HEK293 (cell line): ENCODE data around the gene SYNPO.
A peak's percentile ranks its signal among the peaks of the same experiment; 100 is the strongest.

ENCODE experiments used
- CTCF ChIA-PET: fragments of 350-600 bp; formaldehyde crosslinking; extraction: SDS; loops from one replicate; lab custom pipeline; 2021; ENCODE audit warnings: antibody characterized with exemption; lab: Yijun Ruan, JAX
- POLR2A ChIA-PET: fragments of 300-600 bp; formaldehyde crosslinking; extraction: SDS; loops from one replicate; lab custom pipeline; 2020; ENCODE audit warnings: antibody characterized with exemption, inconsistent platforms; lab: Yijun Ruan, JAX
- H3K27ac ChIP-seq: fragments of 200-500 bp; sonication (Bioruptor generic); 2 replicates; pipeline ENCODE4 v1.5.1; 2014; ENCODE audit warnings: low read depth, low read length, control low read depth, inconsistent platforms; ENCODE audit errors: extremely low read depth
- H3K36me3 ChIP-seq, 2 experiments: fragments of 200-500 bp in 1 of 2; sonication (Bioruptor generic) in 1 of 2; 1 replicate in 1 of 2; 2 replicates in 1 of 2; pipeline ENCODE4 v1.5.1; 2014 to 2017; ENCODE audit warnings: inconsistent platforms in 2 of 2, low read length in 2 of 2; ENCODE audit not compliant: control insufficient read depth in 2 of 2, insufficient read depth in 1 of 2
- H3K4me1 ChIP-seq: fragments of 200-500 bp; sonication (Bioruptor generic); 2 replicates; pipeline ENCODE4 v1.5.1; 2014; ENCODE audit warnings: mild to moderate bottlenecking, low read length, inconsistent platforms; ENCODE audit not compliant: control insufficient read depth, insufficient read depth
- H3K4me3 ChIP-seq: 2 replicates; pipeline ENCODE4 v1.5.1; 2011; ENCODE audit warnings: low read depth, mild to moderate bottlenecking, control low read depth, low read length, moderate library complexity
- H3K9me3 ChIP-seq: fragments of 200-500 bp; sonication (Bioruptor generic); 2 replicates; pipeline ENCODE4 v1.5.1; 2014; ENCODE audit warnings: low read depth, low read length, inconsistent platforms; ENCODE audit not compliant: control insufficient read depth, insufficient read depth
- FEZF1 ChIP-seq: fragments of 450-650 bp; formaldehyde crosslinking; IDR thresholded peaks from 2 replicates; pipeline ENCODE4 v1.5.1; 2016; ENCODE audit warnings: missing biosample characterization, missing genetic modification characterization
- HOXA7 ChIP-seq: sonication (generic); formaldehyde crosslinking; IDR thresholded peaks from 2 replicates; pipeline ENCODE4 v1.8.1; 2022; ENCODE audit warnings: missing genetic modification reagents, borderline replicate concordance
- KLF16 ChIP-seq: fragments of 450-650 bp; formaldehyde crosslinking; IDR thresholded peaks from 2 replicates; pipeline ENCODE4 v1.5.1; 2017; ENCODE audit warnings: missing biosample characterization, missing genetic modification characterization
- SALL2 ChIP-seq: fragments of 450-650 bp; formaldehyde crosslinking; IDR thresholded peaks from 2 replicates; pipeline ENCODE4 v1.5.0; 2017; ENCODE audit warnings: missing biosample characterization, mild to moderate bottlenecking, missing genetic modification characterization, borderline replicate concordance
- WT1 ChIP-seq: fragments of 450-650 bp; formaldehyde crosslinking; IDR thresholded peaks from 2 replicates; pipeline ENCODE4 v1.5.1; 2016; ENCODE audit warnings: missing biosample characterization, missing genetic modification characterization
- ZFHX2 ChIP-seq: fragments of 450-650 bp; formaldehyde crosslinking; conservative IDR thresholded peaks from 2 replicates; pipeline ENCODE4 v1.5.1; 2016; ENCODE audit warnings: missing biosample characterization, missing genetic modification characterization
- ZIC2 ChIP-seq: fragments of 450-650 bp; formaldehyde crosslinking; IDR thresholded peaks from 2 replicates; pipeline ENCODE4 v1.5.1; 2016; ENCODE audit warnings: missing biosample characterization, missing genetic modification characterization
- ZNF155 ChIP-seq: fragments of 450-650 bp; formaldehyde crosslinking; IDR thresholded peaks from 2 replicates; pipeline ENCODE4 v1.5.1; 2016; ENCODE audit warnings: missing biosample characterization, missing genetic modification characterization
- ZNF169 ChIP-seq: fragments of 450-650 bp; formaldehyde crosslinking; IDR thresholded peaks from 2 replicates; pipeline ENCODE4 v1.5.1; 2016; ENCODE audit warnings: missing biosample characterization, missing genetic modification characterization
- ZNF223 ChIP-seq: fragments of 450-650 bp; formaldehyde crosslinking; IDR thresholded peaks from 2 replicates; pipeline ENCODE4 v1.5.1; 2016; ENCODE audit warnings: missing biosample characterization, missing genetic modification characterization
- ZNF354C ChIP-seq: fragments of 450-650 bp; formaldehyde crosslinking; IDR thresholded peaks from 2 replicates; pipeline ENCODE4 v1.5.1; 2016; ENCODE audit warnings: missing biosample characterization, missing genetic modification characterization, low read depth, borderline replicate concordance
- ZNF423 ChIP-seq: fragments of 450-650 bp; formaldehyde crosslinking; IDR thresholded peaks from 2 replicates; pipeline ENCODE4 v1.5.1; 2016; ENCODE audit warnings: missing biosample characterization, missing genetic modification characterization
- ZNF473 ChIP-seq: fragments of 450-650 bp; formaldehyde crosslinking; IDR thresholded peaks from 2 replicates; pipeline ENCODE4 v1.5.1; 2017; ENCODE audit warnings: missing biosample characterization, missing genetic modification characterization
- ZNF514 ChIP-seq: fragments of 450-650 bp; formaldehyde crosslinking; IDR thresholded peaks from 2 replicates; pipeline ENCODE4 v1.5.1; 2016; ENCODE audit warnings: missing biosample characterization, missing genetic modification characterization
- ZNF521 ChIP-seq: fragments of 450-650 bp; formaldehyde crosslinking; IDR thresholded peaks from 2 replicates; pipeline ENCODE4 v1.5.1; 2017; ENCODE audit warnings: missing biosample characterization, mild to moderate bottlenecking, missing genetic modification characterization
- ZNF664 ChIP-seq: fragments of 450-650 bp; formaldehyde crosslinking; IDR thresholded peaks from 2 replicates; pipeline ENCODE4 v1.5.1; 2016; ENCODE audit warnings: missing biosample characterization, missing genetic modification characterization
- ZNF701 ChIP-seq: fragments of 450-650 bp; formaldehyde crosslinking; IDR thresholded peaks from 2 replicates; pipeline ENCODE4 v1.5.1; 2016; ENCODE audit warnings: missing biosample characterization, missing genetic modification characterization
- ZNF768 ChIP-seq: fragments of 450-650 bp; formaldehyde crosslinking; IDR thresholded peaks from 2 replicates; pipeline ENCODE4 v1.5.1; 2018; ENCODE audit warnings: missing biosample characterization, mild to moderate bottlenecking, missing genetic modification characterization
- ZNF776 ChIP-seq: fragments of 450-650 bp; formaldehyde crosslinking; IDR thresholded peaks from 2 replicates; pipeline ENCODE4 v1.5.0; 2017; ENCODE audit warnings: missing biosample characterization, missing genetic modification characterization, borderline replicate concordance
- TF ChIP-seq, protein P1 (sequence below): fragments of 450-650 bp; formaldehyde crosslinking; IDR thresholded peaks from 2 replicates; pipeline ENCODE4 v1.5.0; 2017; ENCODE audit warnings: missing biosample characterization, missing genetic modification characterization, borderline replicate concordance
- TF ChIP-seq, protein P2 (sequence below): fragments of 450-650 bp; formaldehyde crosslinking; IDR thresholded peaks from 2 replicates; pipeline ENCODE4 v1.5.1; 2016; ENCODE audit warnings: missing biosample characterization, missing genetic modification characterization
- TF ChIP-seq, protein P3 (sequence below): fragments of 450-650 bp; formaldehyde crosslinking; IDR thresholded peaks from 2 replicates; pipeline ENCODE4 v1.5.1; 2017; ENCODE audit warnings: missing biosample characterization, missing genetic modification characterization
- TF ChIP-seq, protein P4 (sequence below): fragments of 450-650 bp; formaldehyde crosslinking; IDR thresholded peaks from 2 replicates; pipeline ENCODE4 v1.5.1; 2017; ENCODE audit warnings: missing biosample characterization, missing genetic modification characterization

SYNPO gene

DNA sequence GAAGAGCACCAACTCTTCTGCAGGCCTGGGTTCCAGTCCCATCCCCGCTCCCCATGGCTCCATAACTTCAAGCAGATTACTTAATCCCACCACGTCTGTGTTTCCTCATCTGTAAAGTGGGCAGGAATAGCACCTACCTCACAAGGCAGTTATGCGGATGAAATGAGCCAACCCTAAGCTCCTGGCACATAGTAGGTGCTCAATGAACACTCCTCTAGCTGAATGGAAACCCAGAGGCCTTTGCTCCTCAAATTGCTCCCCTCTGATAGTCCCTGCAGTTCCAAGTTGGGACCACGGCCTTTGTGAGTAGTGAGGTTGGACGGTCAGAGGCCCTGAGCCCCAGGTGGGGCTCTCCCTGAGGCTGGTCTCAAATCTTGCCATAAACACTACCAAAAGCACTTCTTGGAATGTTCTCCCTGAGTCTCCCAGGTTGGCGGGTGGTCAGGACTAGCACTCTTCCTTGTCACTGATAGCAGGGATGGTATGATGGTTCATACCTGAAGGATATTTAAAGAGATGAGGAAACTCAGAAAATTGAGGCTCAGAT lies 35.5 kb upstream of the SYNPO start:
- ChIA-PET CTCF (interaction anchor here (1.0 to 1.8 kb wide), 2 partner anchors 9 to 41 kb away, joined by 3 to 4 read pairs; no protein-coding TSS in a partner anchor), POLR2A (no interaction called here)
- no peaks in the 10 kb centered on the region for H3K9me3 ChIP-seq
- H3K36me3 ChIP-seq, result no peaks in the 10 kb centered on the region
- no peak overlapping the region for H3K4me3 ChIP-seq
- H3K27ac ChIP-seq, result no peak overlapping the region
- H3K4me1 ChIP-seq, result no peaks in the 10 kb centered on the region; the same call in 1 of the 2 replicates
- TF ChIP-seq HOXA7 (CRISPR knock-in tag) (no peak), FEZF1 (no peak), SALL2 (tag by site-specific recombination) (no peak), WT1 (tag by site-specific recombination) (no peak), ZNF664 (0 out of 2 replicates have a peak, but pooled peaks have one; percentile 52)

DNA sequence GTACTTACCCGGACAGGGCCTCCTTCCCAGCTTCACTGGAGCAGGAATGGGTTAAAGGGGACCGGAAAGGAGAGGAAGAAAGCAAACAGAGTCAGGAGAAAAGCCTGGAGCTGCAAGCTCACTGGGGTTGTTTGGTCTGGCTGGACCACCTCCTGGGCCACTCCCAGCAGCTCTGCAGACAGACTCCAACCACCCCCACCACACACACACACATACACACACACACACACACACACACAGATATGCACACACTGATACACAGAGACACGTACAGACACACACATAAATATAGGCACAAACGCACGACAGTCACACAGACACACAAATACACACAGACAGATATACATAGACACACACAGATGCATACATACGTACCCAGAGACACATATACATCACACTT lies 34.9 kb upstream of the SYNPO start:
- no peak overlapping the region for H3K27ac ChIP-seq

More for the DNA sequence above, 34.9 kb upstream of the SYNPO start:
- ChIA-PET CTCF (interaction anchor here (1.0 to 1.8 kb wide), 3 partner anchors 9 to 45 kb away, joined by 3 to 4 read pairs (median 3); no protein-coding TSS in a partner anchor), POLR2A (no interaction called here)
- H3K9me3 ChIP-seq, result no peaks in the 10 kb centered on the region
- H3K4me3 ChIP-seq, result no peak overlapping the region
- H3K36me3 ChIP-seq, result no peaks in the 10 kb centered on the region
- TF ChIP-seq ZNF521 (tag by site-specific recombination) (peak; percentile 38; the same call in 1 of the 2 replicates), ZNF701 (tag by site-specific recombination) (no peak), ZNF473 (peak; percentile 83; the same call in 1 of the 2 replicates), ZFHX2 (tag by site-specific recombination) (peak; percentile 63), SALL2 (tag by site-specific recombination) (0 out of 2 replicates have a peak, but pooled peaks have one; percentile 55), KLF16 (tag by site-specific recombination) (no peak), ZNF768 (tag by site-specific recombination) (no peak), ZNF155 (tag by site-specific recombination) (0 out of 2 replicates have a peak, but pooled peaks have one; percentile 15), ZNF223 (tag by site-specific recombination) (0 out of 2 replicates have a peak, but pooled peaks have one; percentile 67), ZNF423 (tag by site-specific recombination) (0 out of 2 replicates have a peak, but pooled peaks have one; percentile 23), ZNF169 (tag by site-specific recombination) (no peak), ZIC2 (tag by site-specific recombination) (peak; percentile 98), ZNF776 (tag by site-specific recombination) (0 out of 2 replicates have a peak, but pooled peaks have one; percentile 14), ZNF354C (tag by site-specific recombination) (no peak), ZNF514 (tag by site-specific recombination) (0 out of 2 replicates have a peak, but pooled peaks have one; percentile 30)
- TF ChIP-seq, protein P1, sequence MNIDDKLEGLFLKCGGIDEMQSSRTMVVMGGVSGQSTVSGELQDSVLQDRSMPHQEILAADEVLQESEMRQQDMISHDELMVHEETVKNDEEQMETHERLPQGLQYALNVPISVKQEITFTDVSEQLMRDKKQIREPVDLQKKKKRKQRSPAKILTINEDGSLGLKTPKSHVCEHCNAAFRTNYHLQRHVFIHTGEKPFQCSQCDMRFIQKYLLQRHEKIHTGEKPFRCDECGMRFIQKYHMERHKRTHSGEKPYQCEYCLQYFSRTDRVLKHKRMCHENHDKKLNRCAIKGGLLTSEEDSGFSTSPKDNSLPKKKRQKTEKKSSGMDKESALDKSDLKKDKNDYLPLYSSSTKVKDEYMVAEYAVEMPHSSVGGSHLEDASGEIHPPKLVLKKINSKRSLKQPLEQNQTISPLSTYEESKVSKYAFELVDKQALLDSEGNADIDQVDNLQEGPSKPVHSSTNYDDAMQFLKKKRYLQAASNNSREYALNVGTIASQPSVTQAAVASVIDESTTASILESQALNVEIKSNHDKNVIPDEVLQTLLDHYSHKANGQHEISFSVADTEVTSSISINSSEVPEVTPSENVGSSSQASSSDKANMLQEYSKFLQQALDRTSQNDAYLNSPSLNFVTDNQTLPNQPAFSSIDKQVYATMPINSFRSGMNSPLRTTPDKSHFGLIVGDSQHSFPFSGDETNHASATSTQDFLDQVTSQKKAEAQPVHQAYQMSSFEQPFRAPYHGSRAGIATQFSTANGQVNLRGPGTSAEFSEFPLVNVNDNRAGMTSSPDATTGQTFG (tag by site-specific recombination), result peak; percentile 15; the same call in 1 of the 2 replicates
- TF ChIP-seq, protein P2, sequence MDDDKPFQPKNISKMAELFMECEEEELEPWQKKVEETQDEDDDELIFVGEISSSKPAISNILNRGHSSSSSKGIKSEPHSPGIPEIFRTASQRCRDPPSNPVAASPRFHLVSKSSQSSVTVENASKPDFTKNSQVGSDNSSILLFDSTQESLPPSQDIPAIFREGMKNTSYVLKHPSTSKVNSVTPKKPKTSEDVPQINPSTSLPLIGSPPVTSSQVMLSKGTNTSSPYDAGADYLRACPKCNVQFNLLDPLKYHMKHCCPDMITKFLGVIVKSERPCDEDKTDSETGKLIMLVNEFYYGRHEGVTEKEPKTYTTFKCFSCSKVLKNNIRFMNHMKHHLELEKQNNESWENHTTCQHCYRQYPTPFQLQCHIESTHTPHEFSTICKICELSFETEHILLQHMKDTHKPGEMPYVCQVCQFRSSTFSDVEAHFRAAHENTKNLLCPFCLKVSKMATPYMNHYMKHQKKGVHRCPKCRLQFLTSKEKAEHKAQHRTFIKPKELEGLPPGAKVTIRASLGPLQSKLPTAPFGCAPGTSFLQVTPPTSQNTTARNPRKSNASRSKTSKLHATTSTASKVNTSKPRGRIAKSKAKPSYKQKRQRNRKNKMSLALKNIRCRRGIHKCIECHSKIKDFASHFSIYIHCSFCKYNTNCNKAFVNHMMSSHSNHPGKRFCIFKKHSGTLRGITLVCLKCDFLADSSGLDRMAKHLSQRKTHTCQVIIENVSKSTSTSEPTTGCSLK (tag by site-specific recombination), result peak; percentile 88; the same call in 1 of the 2 replicates
- TF ChIP-seq, protein P3, sequence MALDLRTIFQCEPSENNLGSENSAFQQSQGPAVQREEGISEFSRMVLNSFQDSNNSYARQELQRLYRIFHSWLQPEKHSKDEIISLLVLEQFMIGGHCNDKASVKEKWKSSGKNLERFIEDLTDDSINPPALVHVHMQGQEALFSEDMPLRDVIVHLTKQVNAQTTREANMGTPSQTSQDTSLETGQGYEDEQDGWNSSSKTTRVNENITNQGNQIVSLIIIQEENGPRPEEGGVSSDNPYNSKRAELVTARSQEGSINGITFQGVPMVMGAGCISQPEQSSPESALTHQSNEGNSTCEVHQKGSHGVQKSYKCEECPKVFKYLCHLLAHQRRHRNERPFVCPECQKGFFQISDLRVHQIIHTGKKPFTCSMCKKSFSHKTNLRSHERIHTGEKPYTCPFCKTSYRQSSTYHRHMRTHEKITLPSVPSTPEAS (tag by site-specific recombination), result peak; percentile 99
- TF ChIP-seq, protein P4, sequence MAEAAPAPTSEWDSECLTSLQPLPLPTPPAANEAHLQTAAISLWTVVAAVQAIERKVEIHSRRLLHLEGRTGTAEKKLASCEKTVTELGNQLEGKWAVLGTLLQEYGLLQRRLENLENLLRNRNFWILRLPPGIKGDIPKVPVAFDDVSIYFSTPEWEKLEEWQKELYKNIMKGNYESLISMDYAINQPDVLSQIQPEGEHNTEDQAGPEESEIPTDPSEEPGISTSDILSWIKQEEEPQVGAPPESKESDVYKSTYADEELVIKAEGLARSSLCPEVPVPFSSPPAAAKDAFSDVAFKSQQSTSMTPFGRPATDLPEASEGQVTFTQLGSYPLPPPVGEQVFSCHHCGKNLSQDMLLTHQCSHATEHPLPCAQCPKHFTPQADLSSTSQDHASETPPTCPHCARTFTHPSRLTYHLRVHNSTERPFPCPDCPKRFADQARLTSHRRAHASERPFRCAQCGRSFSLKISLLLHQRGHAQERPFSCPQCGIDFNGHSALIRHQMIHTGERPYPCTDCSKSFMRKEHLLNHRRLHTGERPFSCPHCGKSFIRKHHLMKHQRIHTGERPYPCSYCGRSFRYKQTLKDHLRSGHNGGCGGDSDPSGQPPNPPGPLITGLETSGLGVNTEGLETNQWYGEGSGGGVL (tag by site-specific recombination), result 0 out of 2 replicates have a peak, but pooled peaks have one; percentile 42
- no peaks in the 10 kb centered on the region for H3K4me1 ChIP-seq
